Measurements from ENCODE around the gene TPSAB1.

The TPSAB1 gene

DNA sequence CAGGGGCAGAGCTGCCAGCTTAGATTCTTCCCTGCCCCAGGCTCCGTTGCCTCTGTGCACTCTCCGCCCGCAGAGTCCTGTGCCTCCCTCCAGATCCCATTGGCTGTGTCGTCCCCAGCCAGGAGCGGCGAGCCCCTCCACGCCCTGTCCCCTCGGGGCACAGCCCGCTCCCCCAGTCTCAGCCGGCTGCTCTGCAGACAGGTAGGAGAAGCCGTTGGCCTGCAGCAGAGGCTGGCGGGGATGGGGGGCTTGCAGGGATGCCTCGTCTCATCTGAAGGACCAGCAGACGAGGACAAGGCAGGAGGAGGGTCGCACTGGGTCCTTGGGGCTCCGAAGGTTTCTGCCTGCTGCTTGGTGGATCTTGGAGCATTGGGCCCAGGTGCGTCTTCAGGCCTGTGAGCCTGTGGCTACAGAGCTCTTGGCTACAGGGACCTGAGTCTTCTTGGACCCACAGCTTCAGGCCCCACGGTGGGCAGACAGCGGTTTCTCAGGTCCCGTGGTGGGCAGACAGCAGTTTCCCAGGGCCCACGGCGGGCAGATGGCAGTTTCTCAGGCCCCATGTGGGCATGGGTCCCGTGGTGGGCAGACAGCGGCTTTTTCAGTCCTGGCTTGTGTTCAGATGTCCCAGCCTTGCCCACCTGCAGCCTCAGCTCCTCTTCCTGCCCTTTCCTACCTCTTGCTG is 21.4 kb upstream of the TPSAB1 start:
- no peak for DNase-seq (ENCODE audit: low read depth in 1 of 2, low spot score in 1 of 2)
- Histone ChIP-seq H3K4me3 (replicated peaks; ENCODE audit: insufficient read depth, low read length) (no peak overlapping the region), H3K27ac (replicated peaks) (no peak overlapping the region), H3K27me3 (ENCODE audit: insufficient read depth, poor library complexity, severe bottlenecking) (peaks cover 5% of the 10 kb centered on the region)
- TF ChIP-seq POLR2AphosphoS5 (IDR thresholded peaks at IDR 0.05; ENCODE audit: low read depth): no peak
- no peak for TF ChIP-seq GABPA (IDR thresholded peaks at IDR 0.05; ENCODE audit: low read depth)
- no peak for TF ChIP-seq SPI1 (IDR thresholded peaks at IDR 0.05; ENCODE audit: borderline replicate concordance, low read depth)
- TF ChIP-seq, protein P1, sequence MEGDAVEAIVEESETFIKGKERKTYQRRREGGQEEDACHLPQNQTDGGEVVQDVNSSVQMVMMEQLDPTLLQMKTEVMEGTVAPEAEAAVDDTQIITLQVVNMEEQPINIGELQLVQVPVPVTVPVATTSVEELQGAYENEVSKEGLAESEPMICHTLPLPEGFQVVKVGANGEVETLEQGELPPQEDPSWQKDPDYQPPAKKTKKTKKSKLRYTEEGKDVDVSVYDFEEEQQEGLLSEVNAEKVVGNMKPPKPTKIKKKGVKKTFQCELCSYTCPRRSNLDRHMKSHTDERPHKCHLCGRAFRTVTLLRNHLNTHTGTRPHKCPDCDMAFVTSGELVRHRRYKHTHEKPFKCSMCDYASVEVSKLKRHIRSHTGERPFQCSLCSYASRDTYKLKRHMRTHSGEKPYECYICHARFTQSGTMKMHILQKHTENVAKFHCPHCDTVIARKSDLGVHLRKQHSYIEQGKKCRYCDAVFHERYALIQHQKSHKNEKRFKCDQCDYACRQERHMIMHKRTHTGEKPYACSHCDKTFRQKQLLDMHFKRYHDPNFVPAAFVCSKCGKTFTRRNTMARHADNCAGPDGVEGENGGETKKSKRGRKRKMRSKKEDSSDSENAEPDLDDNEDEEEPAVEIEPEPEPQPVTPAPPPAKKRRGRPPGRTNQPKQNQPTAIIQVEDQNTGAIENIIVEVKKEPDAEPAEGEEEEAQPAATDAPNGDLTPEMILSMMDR (IDR thresholded peaks at IDR 0.05; ENCODE audit: insufficient read depth, low read length): no peak
- TF ChIP-seq, protein P2, sequence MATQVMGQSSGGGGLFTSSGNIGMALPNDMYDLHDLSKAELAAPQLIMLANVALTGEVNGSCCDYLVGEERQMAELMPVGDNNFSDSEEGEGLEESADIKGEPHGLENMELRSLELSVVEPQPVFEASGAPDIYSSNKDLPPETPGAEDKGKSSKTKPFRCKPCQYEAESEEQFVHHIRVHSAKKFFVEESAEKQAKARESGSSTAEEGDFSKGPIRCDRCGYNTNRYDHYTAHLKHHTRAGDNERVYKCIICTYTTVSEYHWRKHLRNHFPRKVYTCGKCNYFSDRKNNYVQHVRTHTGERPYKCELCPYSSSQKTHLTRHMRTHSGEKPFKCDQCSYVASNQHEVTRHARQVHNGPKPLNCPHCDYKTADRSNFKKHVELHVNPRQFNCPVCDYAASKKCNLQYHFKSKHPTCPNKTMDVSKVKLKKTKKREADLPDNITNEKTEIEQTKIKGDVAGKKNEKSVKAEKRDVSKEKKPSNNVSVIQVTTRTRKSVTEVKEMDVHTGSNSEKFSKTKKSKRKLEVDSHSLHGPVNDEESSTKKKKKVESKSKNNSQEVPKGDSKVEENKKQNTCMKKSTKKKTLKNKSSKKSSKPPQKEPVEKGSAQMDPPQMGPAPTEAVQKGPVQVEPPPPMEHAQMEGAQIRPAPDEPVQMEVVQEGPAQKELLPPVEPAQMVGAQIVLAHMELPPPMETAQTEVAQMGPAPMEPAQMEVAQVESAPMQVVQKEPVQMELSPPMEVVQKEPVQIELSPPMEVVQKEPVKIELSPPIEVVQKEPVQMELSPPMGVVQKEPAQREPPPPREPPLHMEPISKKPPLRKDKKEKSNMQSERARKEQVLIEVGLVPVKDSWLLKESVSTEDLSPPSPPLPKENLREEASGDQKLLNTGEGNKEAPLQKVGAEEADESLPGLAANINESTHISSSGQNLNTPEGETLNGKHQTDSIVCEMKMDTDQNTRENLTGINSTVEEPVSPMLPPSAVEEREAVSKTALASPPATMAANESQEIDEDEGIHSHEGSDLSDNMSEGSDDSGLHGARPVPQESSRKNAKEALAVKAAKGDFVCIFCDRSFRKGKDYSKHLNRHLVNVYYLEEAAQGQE (IDR thresholded peaks at IDR 0.05; ENCODE audit: insufficient replicate concordance, low read depth): no peak

DNA sequence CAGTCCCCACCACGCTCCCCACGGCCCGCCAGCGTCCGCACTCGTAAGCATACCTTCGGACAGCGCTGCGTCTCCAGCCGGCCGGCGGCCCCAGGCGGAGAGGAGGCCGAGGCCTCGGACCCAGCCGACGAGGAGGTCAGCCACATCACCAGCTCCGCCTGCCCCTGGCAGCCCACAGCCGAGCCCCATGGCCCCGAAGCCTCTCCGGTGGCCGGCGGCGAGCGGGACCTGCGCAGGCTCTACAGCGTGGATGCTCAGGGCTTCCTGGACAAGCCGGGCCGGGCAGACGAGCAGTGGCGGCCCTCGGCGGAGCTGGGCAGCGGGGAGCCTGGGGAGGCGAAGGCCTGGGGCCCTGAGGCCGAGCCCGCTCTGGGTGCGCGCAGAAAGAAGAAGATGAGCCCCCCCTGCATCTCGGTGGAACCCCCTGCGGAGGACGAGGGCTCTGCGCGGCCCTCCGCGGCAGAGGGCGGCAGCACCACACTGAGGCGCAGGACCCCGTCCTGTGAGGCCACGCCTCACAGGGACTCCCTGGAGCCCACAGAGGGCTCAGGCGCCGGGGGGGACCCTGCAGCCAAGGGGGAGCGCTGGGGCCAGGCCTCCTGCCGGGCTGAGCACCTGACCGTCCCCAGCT is 20.3 kb upstream of the TPSAB1 start:
- H3K27me3 ChIP-seq (ENCODE audit: insufficient read depth, poor library complexity, severe bottlenecking): peaks cover 5% of the 10 kb centered on the region
- no peak overlapping the region for H3K4me3 ChIP-seq (replicated peaks; ENCODE audit: insufficient read depth, low read length)
- no peak for DNase-seq (ENCODE audit: low read depth in 1 of 2, low spot score in 1 of 2)
- no peak overlapping the region for H3K27ac ChIP-seq (replicated peaks)
- TF ChIP-seq, protein P1 (IDR thresholded peaks at IDR 0.05; ENCODE audit: insufficient read depth, low read length): no peak
- TF ChIP-seq POLR2AphosphoS5 (IDR thresholded peaks at IDR 0.05; ENCODE audit: low read depth) (no peak), GABPA (IDR thresholded peaks at IDR 0.05; ENCODE audit: low read depth) (no peak), SPI1 (IDR thresholded peaks at IDR 0.05; ENCODE audit: borderline replicate concordance, low read depth) (no peak)
- TF ChIP-seq, protein P2 (IDR thresholded peaks at IDR 0.05; ENCODE audit: insufficient replicate concordance, low read depth): no peak

DNA sequence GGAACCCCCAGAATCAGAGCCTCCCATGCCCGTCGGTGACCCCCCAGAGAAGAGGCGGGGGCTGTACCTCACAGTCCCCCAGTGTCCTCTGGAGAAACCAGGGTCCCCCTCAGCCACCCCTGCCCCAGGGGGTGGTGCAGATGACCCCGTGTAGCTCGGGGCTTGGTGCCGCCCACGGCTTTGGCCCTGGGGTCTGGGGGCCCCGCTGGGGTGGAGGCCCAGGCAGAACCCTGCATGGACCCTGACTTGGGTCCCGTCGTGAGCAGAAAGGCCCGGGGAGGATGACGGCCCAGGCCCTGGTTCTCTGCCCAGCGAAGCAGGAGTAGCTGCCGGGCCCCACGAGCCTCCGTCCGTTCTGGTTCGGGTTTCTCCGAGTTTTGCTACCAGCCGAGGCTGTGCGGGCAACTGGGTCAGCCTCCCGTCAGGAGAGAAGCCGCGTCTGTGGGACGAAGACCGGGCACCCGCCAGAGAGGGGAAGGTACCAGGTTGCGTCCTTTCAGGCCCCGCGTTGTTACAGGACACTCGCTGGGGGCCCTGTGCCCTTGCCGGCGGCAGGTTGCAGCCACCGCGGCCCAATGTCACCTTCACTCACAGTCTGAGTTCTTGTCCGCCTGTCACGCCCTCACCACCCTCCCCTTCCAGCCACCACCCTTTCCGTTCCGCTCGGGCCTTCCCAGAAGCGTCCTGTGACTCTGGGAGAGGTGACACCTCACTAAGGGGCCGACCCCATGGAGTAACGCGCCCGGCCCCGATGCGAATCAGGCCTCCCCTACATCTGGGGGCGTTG is 19.5 kb upstream of the TPSAB1 start:
- no peak for DNase-seq (ENCODE audit: low read depth in 1 of 2, low spot score in 1 of 2)
- Histone ChIP-seq H3K4me3 (replicated peaks; ENCODE audit: insufficient read depth, low read length) (no peak overlapping the region), H3K27ac (replicated peaks) (no peak overlapping the region), H3K27me3 (ENCODE audit: insufficient read depth, poor library complexity, severe bottlenecking) (peaks cover 5% of the 10 kb centered on the region)
- no peak for TF ChIP-seq GABPA (IDR thresholded peaks at IDR 0.05; ENCODE audit: low read depth)
- no peak for TF ChIP-seq POLR2AphosphoS5 (IDR thresholded peaks at IDR 0.05; ENCODE audit: low read depth)

Measured in HL-60 (cell line).